ENCODE measurements around the gene PCBP3.
A peak's percentile ranks its signal among the peaks of the same experiment; 100 is the strongest.

PCBP3 gene

GRCh38 chr21:45643021-45643980 is at the start of gene PCBP3:
Gene PCBP3, plus strand, starts transcription at chr21:45643725. Its CDS starts 206,361 bp downstream, at chr21:45850086.
- H3K4me3 ChIP-seq (replicated peaks; ENCODE audit: low read depth, low read length): peak within 1 kb of the TSS; percentile 63
- no peak for TF ChIP-seq CTCF (IDR thresholded peaks at IDR 0.05; ENCODE audit: low read length, missing control alignments)
- peak; percentile 96 for DNase-seq (ENCODE audit: low read depth)

- TF ChIP-seq CTCF (IDR thresholded peaks at IDR 0.05; ENCODE audit: low read length, missing control alignments): no peak
- no peak overlapping the region for H3K4me3 ChIP-seq (replicated peaks; ENCODE audit: low read depth, low read length)
- DNase-seq (ENCODE audit: low read depth): no peak
These were observed 48.6 kb upstream of the PCBP3 start for GRCh38 chr21:45594721-45595489.

DNA sequence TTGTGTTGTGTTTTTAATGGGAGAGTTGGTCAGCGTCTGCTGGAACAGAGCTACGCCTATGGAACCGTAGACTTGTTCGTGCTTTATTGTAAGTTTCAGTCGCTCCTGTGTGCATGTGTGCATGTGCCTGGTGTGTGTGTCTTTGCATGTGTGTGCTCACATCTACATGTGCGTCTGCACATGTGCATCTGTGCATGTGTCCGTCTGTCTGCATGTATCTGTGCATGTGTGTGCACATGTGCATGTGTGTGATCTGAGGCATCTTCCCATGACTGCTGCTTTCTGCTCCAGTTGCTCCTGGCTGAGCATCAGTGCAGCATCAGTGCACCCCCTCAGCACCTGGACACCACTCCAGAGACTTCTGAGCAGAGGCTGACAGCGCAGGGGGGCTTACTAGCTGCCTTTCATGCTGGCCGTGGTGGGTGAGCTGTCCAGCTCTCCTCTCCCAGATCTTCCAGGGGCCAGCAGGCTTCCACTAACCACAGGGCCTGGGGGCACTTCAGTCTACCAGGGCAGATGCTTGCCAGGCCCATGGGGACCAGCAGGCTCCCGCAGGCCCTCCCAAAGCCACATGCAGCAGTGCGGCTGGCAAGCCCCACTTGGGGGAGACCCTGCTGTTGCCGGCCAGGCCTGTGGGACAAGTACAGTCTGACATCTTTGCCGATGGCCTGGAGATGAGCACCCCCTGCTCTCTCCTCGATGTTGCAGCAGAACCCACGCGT is 47.8 kb upstream of the PCBP3 start:
- no peak for TF ChIP-seq CTCF (IDR thresholded peaks at IDR 0.05; ENCODE audit: low read length, missing control alignments)
- no peak for DNase-seq (ENCODE audit: low read depth)
- H3K4me3 ChIP-seq (replicated peaks; ENCODE audit: low read depth, low read length): no peak overlapping the region

GRCh38 chr21:45596704-45597318 is 46.7 kb upstream of the PCBP3 start:
- peak; percentile 95 for TF ChIP-seq CTCF (IDR thresholded peaks at IDR 0.05; ENCODE audit: low read length, missing control alignments)
- H3K4me3 ChIP-seq (replicated peaks; ENCODE audit: low read depth, low read length): no peak overlapping the region
- DNase-seq (ENCODE audit: low read depth): peak; percentile 52

DNA sequence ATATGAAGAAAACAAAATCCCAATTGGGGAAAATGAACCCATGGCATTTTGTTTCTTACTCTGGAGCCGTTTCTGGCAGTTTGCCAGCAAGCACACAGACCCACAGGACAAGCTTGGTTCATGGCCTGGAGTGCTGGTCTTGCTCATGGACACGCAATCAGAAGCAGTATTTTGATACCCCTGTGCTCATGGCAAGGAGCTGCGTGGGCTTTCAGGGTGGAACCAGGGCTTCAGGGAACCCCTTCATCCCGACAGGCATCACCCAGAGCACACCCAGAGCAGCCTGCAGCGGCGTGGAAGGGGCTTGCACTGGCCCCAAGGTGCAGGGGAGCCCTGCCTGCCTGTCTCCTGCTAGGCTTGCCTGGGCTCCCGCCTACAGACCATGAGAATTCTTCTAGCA is 45.4 kb upstream of the PCBP3 start:
- DNase-seq (ENCODE audit: low read depth): no peak

More for the DNA sequence above, 45.4 kb upstream of the PCBP3 start:
- H3K4me3 ChIP-seq (replicated peaks; ENCODE audit: low read depth, low read length): no peak overlapping the region
- no peak for TF ChIP-seq CTCF (IDR thresholded peaks at IDR 0.05; ENCODE audit: low read length, missing control alignments)
